ENCODE measurements around the gene OR5AU1.

OR5AU1 gene

GRCh38 chr14:21155963-21156362 lies at the start of gene OR5AU1:
Gene OR5AU1, minus strand, starts transcription at chr14:21156063. Its CDS starts 191 bp downstream, at chr14:21155872.
- H3K36me3 ChIP-seq (ENCODE audit: insufficient read depth, low read length) = no peaks in the 10 kb centered on the region
- peaks cover 10% of the 10 kb centered on the region for H3K27me3 ChIP-seq (ENCODE audit: insufficient read depth, low read length)
- H3K9me3 ChIP-seq (ENCODE audit: low read length) = no peaks in the 10 kb centered on the region
- no peak within 1 kb of the TSS for H3K4me3 ChIP-seq (ENCODE audit: low read length)
- no peak within 1 kb of the TSS for H2AFZ ChIP-seq (ENCODE audit: low read depth, low read length)
- H3K4me1 ChIP-seq (ENCODE audit: insufficient read depth, low read length) = no peaks in the 10 kb centered on the region

- H3K27me3 ChIP-seq (ENCODE audit: insufficient read depth, low read length) = no peaks in the 10 kb centered on the region
- peaks cover 59% of the 10 kb centered on the region for H3K36me3 ChIP-seq (ENCODE audit: insufficient read depth, low read length)
- no peaks in the 10 kb centered on the region for H3K4me1 ChIP-seq (ENCODE audit: insufficient read depth, low read length)
- H3K4me3 ChIP-seq (ENCODE audit: low read length) = no peak overlapping the region
- H3K9me3 ChIP-seq (ENCODE audit: low read length) = no peaks in the 10 kb centered on the region
- H2AFZ ChIP-seq (ENCODE audit: low read depth, low read length) = no peak overlapping the region
Measured at GRCh38 chr14:21205026-21205677, 49.3 kb upstream of the OR5AU1 start.

GRCh38 chr14:21204167-21205025 lies 48.5 kb upstream of the OR5AU1 start:
- no peaks in the 10 kb centered on the region for H3K4me1 ChIP-seq (ENCODE audit: insufficient read depth, low read length)
- peaks cover 51% of the 10 kb centered on the region for H3K36me3 ChIP-seq (ENCODE audit: insufficient read depth, low read length)
- H2AFZ ChIP-seq (ENCODE audit: low read depth, low read length) = no peak overlapping the region
- H3K9me3 ChIP-seq (ENCODE audit: low read length) = no peaks in the 10 kb centered on the region
- no peak overlapping the region for H3K4me3 ChIP-seq (ENCODE audit: low read length)
- no peaks in the 10 kb centered on the region for H3K27me3 ChIP-seq (ENCODE audit: insufficient read depth, low read length)

GRCh38 chr14:21203470-21204166 lies 47.8 kb upstream of the OR5AU1 start:
- H3K9me3 ChIP-seq (ENCODE audit: low read length) = no peaks in the 10 kb centered on the region
- H2AFZ ChIP-seq (ENCODE audit: low read depth, low read length) = no peak overlapping the region
- no peak overlapping the region for H3K4me3 ChIP-seq (ENCODE audit: low read length)
- peaks cover 44% of the 10 kb centered on the region for H3K36me3 ChIP-seq (ENCODE audit: insufficient read depth, low read length)
- no peaks in the 10 kb centered on the region for H3K27me3 ChIP-seq (ENCODE audit: insufficient read depth, low read length)
- no peaks in the 10 kb centered on the region for H3K4me1 ChIP-seq (ENCODE audit: insufficient read depth, low read length)

- H3K27me3 ChIP-seq (ENCODE audit: insufficient read depth, low read length) = no peaks in the 10 kb centered on the region
- no peak overlapping the region for H2AFZ ChIP-seq (ENCODE audit: low read depth, low read length)
- H3K36me3 ChIP-seq (ENCODE audit: insufficient read depth, low read length) = peaks cover 35% of the 10 kb centered on the region
- H3K9me3 ChIP-seq (ENCODE audit: low read length) = no peaks in the 10 kb centered on the region
- no peaks in the 10 kb centered on the region for H3K4me1 ChIP-seq (ENCODE audit: insufficient read depth, low read length)
- H3K4me3 ChIP-seq (ENCODE audit: low read length) = no peak overlapping the region
Measured at GRCh38 chr14:21202463-21203358, 46.8 kb upstream of the OR5AU1 start.

- Histone ChIP-seq H3K27me3 (ENCODE audit: insufficient read depth, low read length) (no peaks in the 10 kb centered on the region), H2AFZ (ENCODE audit: low read depth, low read length) (no peak overlapping the region), H3K36me3 (ENCODE audit: insufficient read depth, low read length) (peaks cover 27% of the 10 kb centered on the region), H3K4me1 (ENCODE audit: insufficient read depth, low read length) (no peaks in the 10 kb centered on the region), H3K4me3 (ENCODE audit: low read length) (no peak overlapping the region), H3K9me3 (ENCODE audit: low read length) (no peaks in the 10 kb centered on the region)
Measured at GRCh38 chr14:21201732-21202462, 46.0 kb upstream of the OR5AU1 start.

- Histone ChIP-seq H3K4me1 (ENCODE audit: insufficient read depth, low read length) (no peaks in the 10 kb centered on the region), H3K36me3 (ENCODE audit: insufficient read depth, low read length) (peaks cover 18% of the 10 kb centered on the region)
Measured at GRCh38 chr14:21200752-21201461, 45.0 kb upstream of the OR5AU1 start.

GRCh38 chr14:21199611-21200560 lies 44.0 kb upstream of the OR5AU1 start:
- Histone ChIP-seq H3K4me1 (ENCODE audit: insufficient read depth, low read length) (no peaks in the 10 kb centered on the region), H3K27me3 (ENCODE audit: insufficient read depth, low read length) (no peaks in the 10 kb centered on the region), H3K36me3 (ENCODE audit: insufficient read depth, low read length) (peaks cover 8% of the 10 kb centered on the region), H3K9me3 (ENCODE audit: low read length) (no peaks in the 10 kb centered on the region), H2AFZ (ENCODE audit: low read depth, low read length) (no peak overlapping the region), H3K4me3 (ENCODE audit: low read length) (no peak overlapping the region)

More at GRCh38 chr14:21200752-21201461, 45.0 kb upstream of the OR5AU1 start:
- Histone ChIP-seq H3K9me3 (ENCODE audit: low read length) (no peaks in the 10 kb centered on the region), H3K4me3 (ENCODE audit: low read length) (no peak overlapping the region), H3K27me3 (ENCODE audit: insufficient read depth, low read length) (no peaks in the 10 kb centered on the region), H2AFZ (ENCODE audit: low read depth, low read length) (no peak overlapping the region)

GRCh38 chr14:21197418-21198205 lies 41.7 kb upstream of the OR5AU1 start:
- Histone ChIP-seq H3K4me1 (ENCODE audit: insufficient read depth, low read length) (no peaks in the 10 kb centered on the region), H2AFZ (ENCODE audit: low read depth, low read length) (no peak overlapping the region), H3K4me3 (ENCODE audit: low read length) (no peak overlapping the region), H3K27me3 (ENCODE audit: insufficient read depth, low read length) (no peaks in the 10 kb centered on the region), H3K36me3 (ENCODE audit: insufficient read depth, low read length) (no peaks in the 10 kb centered on the region), H3K9me3 (ENCODE audit: low read length) (no peaks in the 10 kb centered on the region)

- Histone ChIP-seq H3K36me3 (ENCODE audit: insufficient read depth, low read length) (no peaks in the 10 kb centered on the region), H3K27me3 (ENCODE audit: insufficient read depth, low read length) (no peaks in the 10 kb centered on the region), H3K4me1 (ENCODE audit: insufficient read depth, low read length) (no peaks in the 10 kb centered on the region), H3K4me3 (ENCODE audit: low read length) (no peak overlapping the region), H2AFZ (ENCODE audit: low read depth, low read length) (no peak overlapping the region), H3K9me3 (ENCODE audit: low read length) (no peaks in the 10 kb centered on the region)
Measured at GRCh38 chr14:21194597-21194996, 38.7 kb upstream of the OR5AU1 start.
